H1 (cell line): ENCODE results near the gene PDK1. TPM values are rescaled to one million over a fixed set of nuclear protein-coding genes. Genes with fewer than 3 reads are reported as not detected.

Source experiments
- CTCF ChIA-PET: fragments of 300-600 bp; sonication (Branson Sonifier 250); formaldehyde crosslinking; loops from one replicate; lab custom pipeline; 2021; ENCODE audit not compliant: partially characterized antibody; lab: Charles Lee
- POLR2A ChIA-PET: fragments of 300-600 bp; sonication (Branson Sonifier 250); formaldehyde crosslinking; loops from one replicate; lab custom pipeline; 2021; ENCODE audit warnings: inconsistent platforms; ENCODE audit not compliant: partially characterized antibody; lab: Charles Lee
- DNase-seq, 2 experiments: peaks; one replicate each; pipeline versions ENCODE4 v3.0.0 to v3.0.0-alpha.2; 2010 to 2022; ENCODE audit warnings: low spot score in 2 of 2, low read depth in 1 of 2, mixed read lengths in 1 of 2
- FAIRE-seq: peaks from 2 replicates; lab custom pipeline; 2011; peaks lifted over from hg19 to GRCh38; lab: Jason Lieb, UNC
- H2AFZ ChIP-seq: 2 replicates; pipeline ENCODE4 v1.8.1; 2012; ENCODE audit warnings: low read length, inconsistent platforms
- H2AK5ac ChIP-seq: 2 replicates; pipeline ENCODE4 v1.6.1; 2013; ENCODE audit warnings: low read depth, low read length
- H2BK120ac ChIP-seq: replicated peaks from 2 replicates; pipeline ENCODE3; 2013; ENCODE audit warnings: low read depth, low read length, inconsistent platforms
- H2BK12ac ChIP-seq: 2 replicates; pipeline ENCODE4 v1.6.1; 2013; ENCODE audit warnings: low read depth, low read length
- H2BK15ac ChIP-seq: 2 replicates; pipeline ENCODE4 v1.6.1; 2013; ENCODE audit warnings: low read length
- H2BK20ac ChIP-seq: 2 replicates; pipeline ENCODE4 v1.6.1; 2013; ENCODE audit warnings: low read length
- H2BK5ac ChIP-seq: 2 replicates; pipeline ENCODE4 v1.6.1; 2013; ENCODE audit warnings: low read depth, low read length
- H3K14ac ChIP-seq: 2 replicates; pipeline ENCODE4 v1.6.1; 2013; ENCODE audit warnings: inconsistent platforms; ENCODE audit not compliant: insufficient read length
- H3K18ac ChIP-seq: 2 replicates; pipeline ENCODE4 v1.6.1; 2013; ENCODE audit warnings: low read length; ENCODE audit errors: extremely low read depth
- H3K23ac ChIP-seq: 2 replicates; pipeline ENCODE4 v1.6.1; 2013; ENCODE audit warnings: inconsistent platforms; ENCODE audit not compliant: insufficient read length
- H3K23me2 ChIP-seq: 2 replicates; pipeline ENCODE4 v1.6.1; 2013; ENCODE audit warnings: low read depth, low read length
- H3K27ac ChIP-seq: 2 replicates; pipeline ENCODE4 v1.6.1; 2011; ENCODE audit warnings: low read depth, low read length, inconsistent platforms
- H3K27me3 ChIP-seq, 4 experiments: replicated peaks in 1 of 4; 1 replicate in 1 of 4; 2 replicates in 3 of 4; pipeline versions ENCODE4 v1.6.1 to v1.8.1; 2011 to 2013; ENCODE audit warnings: low read length in 3 of 4, mild to moderate bottlenecking in 3 of 4, inconsistent platforms in 2 of 4, mixed read lengths in 2 of 4, moderate library complexity in 1 of 4; ENCODE audit not compliant: control insufficient read depth in 3 of 4, insufficient read depth in 3 of 4; ENCODE audit errors: extremely low read depth in 1 of 4
- H3K36me3 ChIP-seq, 4 experiments: 2 replicates each; pipeline versions ENCODE4 v1.6.1 to v1.8.1; 2011 to 2013; ENCODE audit warnings: mild to moderate bottlenecking in 4 of 4, low read length in 3 of 4, moderate library complexity in 2 of 4, control low read depth in 1 of 4, inconsistent platforms in 1 of 4; ENCODE audit not compliant: insufficient read depth in 4 of 4, control insufficient read depth in 2 of 4
- H3K4ac ChIP-seq: replicated peaks from 2 replicates; pipeline ENCODE3; 2013; ENCODE audit warnings: low read length, low read depth, mixed read lengths, inconsistent platforms; ENCODE audit not compliant: insufficient read length
- H3K4me1 ChIP-seq, 4 experiments: replicated peaks in 1 of 4; 1 replicate in 1 of 4; 2 replicates in 3 of 4; pipeline versions ENCODE4 v1.6.1 to v1.8.1; 2011 to 2013; ENCODE audit warnings: low read length in 3 of 4, inconsistent platforms in 2 of 4, mixed read lengths in 1 of 4; ENCODE audit not compliant: insufficient read depth in 4 of 4, control insufficient read depth in 3 of 4
- H3K4me2 ChIP-seq, 2 experiments: 2 replicates each; pipeline versions ENCODE4 v1.6.1 to v1.8.1; 2011 to 2013; ENCODE audit warnings: low read depth in 2 of 2, low read length in 2 of 2, control low read depth in 1 of 2, inconsistent platforms in 1 of 2, mild to moderate bottlenecking in 1 of 2; ENCODE audit not compliant: insufficient read depth in 1 of 2
- H3K4me3 ChIP-seq, 4 experiments: fragments of 200-600, 300-600 bp in 1 of 4; sonication (generic), shearing (Covaris generic), sonication (Bioruptor Twin) in 1 of 4; 2 replicates each; pipeline versions ENCODE4 v1.5.1 to v1.8.1; 2011 to 2016; ENCODE audit warnings: low read length in 4 of 4, low read depth in 3 of 4, control low read depth in 2 of 4, inconsistent platforms in 2 of 4, mild to moderate bottlenecking in 2 of 4, mixed read lengths in 1 of 4, moderate library complexity in 1 of 4; ENCODE audit not compliant: insufficient read depth in 2 of 4; ENCODE audit errors: extremely low read depth in 1 of 4
- H3K56ac ChIP-seq: replicated peaks from 2 replicates; pipeline ENCODE3; 2013; ENCODE audit warnings: low read depth, mild to moderate bottlenecking, mixed read lengths, low read length, inconsistent platforms; ENCODE audit not compliant: insufficient read length
- H3K79me1 ChIP-seq: 2 replicates; pipeline ENCODE4 v1.6.1; 2013; ENCODE audit warnings: low read depth, low read length, control low read depth
- H3K79me2 ChIP-seq, 2 experiments: 2 replicates each; pipeline versions ENCODE4 v1.6.1 to v1.8.1; 2012 to 2013; ENCODE audit warnings: low read length in 2 of 2, mild to moderate bottlenecking in 2 of 2, inconsistent platforms in 1 of 2; ENCODE audit not compliant: insufficient read depth in 2 of 2, control insufficient read depth in 1 of 2
- H3K9ac ChIP-seq, 4 experiments: replicated peaks in 1 of 4; 1 replicate in 1 of 4; 2 replicates in 3 of 4; pipeline versions ENCODE4 v1.6.1 to v1.8.1; 2011 to 2013; ENCODE audit warnings: low read depth in 3 of 4, low read length in 3 of 4, control low read depth in 2 of 4, mild to moderate bottlenecking in 2 of 4, moderate library complexity in 2 of 4, inconsistent platforms in 1 of 4; ENCODE audit errors: extremely low read depth in 1 of 4
- H3K9me3 ChIP-seq, 2 experiments: 2 replicates each; pipeline versions ENCODE4 v1.6.1 to v1.8.1; 2012 to 2013; ENCODE audit warnings: mild to moderate bottlenecking in 2 of 2, moderate library complexity in 2 of 2, control low read depth in 1 of 2, inconsistent platforms in 1 of 2, low read depth in 1 of 2, low read length in 1 of 2, mixed read lengths in 1 of 2; ENCODE audit not compliant: insufficient read depth in 2 of 2
- H4K20me1 ChIP-seq, 2 experiments: replicated peaks in 1 of 2; 2 replicates each; pipeline versions ENCODE3 to v1.8.1; 2011 to 2013; ENCODE audit warnings: inconsistent platforms in 2 of 2, low read length in 2 of 2, mild to moderate bottlenecking in 1 of 2; ENCODE audit not compliant: insufficient read depth in 2 of 2, control insufficient read depth in 1 of 2
- H4K5ac ChIP-seq: 2 replicates; pipeline ENCODE4 v1.6.1; 2013; ENCODE audit warnings: low read length, low read depth, mixed read lengths, inconsistent platforms; ENCODE audit not compliant: insufficient read length
- H4K8ac ChIP-seq: 2 replicates; pipeline ENCODE4 v1.8.0; 2013; ENCODE audit warnings: mild to moderate bottlenecking, moderate library complexity, low read length, inconsistent platforms; ENCODE audit not compliant: insufficient read depth; ENCODE audit errors: extremely low read depth
- H4K91ac ChIP-seq: replicated peaks from 2 replicates; pipeline ENCODE3; 2013; ENCODE audit warnings: low read length, mixed read lengths, inconsistent platforms; ENCODE audit not compliant: insufficient read length
- CBX5 ChIP-seq: fragments of 300-800, 300-1000 bp; sonication (generic); IDR thresholded peaks from 2 replicates; pipeline ENCODE4 v1.7.1; 2016; ENCODE audit warnings: antibody characterized with exemption, low read length, low read depth
- CHD1 ChIP-seq: IDR thresholded peaks from 2 replicates; pipeline ENCODE4 v1.6.1; 2012; ENCODE audit warnings: low read depth, low read length, improper control_type of control experiment
- GABPA ChIP-seq: IDR thresholded peaks from 2 replicates; pipeline ENCODE4 v1.6.1; 2011; ENCODE audit warnings: mild to moderate bottlenecking, low read length, moderate library complexity, borderline replicate concordance; ENCODE audit not compliant: insufficient read depth
- GTF2F1 ChIP-seq: IDR thresholded peaks from 2 replicates; pipeline ENCODE4 v1.6.1; 2012; ENCODE audit warnings: low read depth, low read length, improper control_type of control experiment, borderline replicate concordance
- HDAC2 ChIP-seq, 2 experiments: fragments of 300-600 bp in 1 of 2; sonication (generic) in 1 of 2; IDR thresholded peaks; 2 replicates each; pipeline ENCODE4 v1.6.1; 2011 to 2012; ENCODE audit warnings: low read depth in 2 of 2, low read length in 2 of 2, mild to moderate bottlenecking in 2 of 2, moderate library complexity in 2 of 2, borderline replicate concordance in 1 of 2, inconsistent platforms in 1 of 2
- KDM5A ChIP-seq: fragments of 200-600 bp; IDR thresholded peaks from 2 replicates; pipeline ENCODE4 v1.7.1; 2012; ENCODE audit warnings: mild to moderate bottlenecking, low read length, inconsistent platforms, mixed read lengths
- NRF1 ChIP-seq: IDR thresholded peaks from 2 replicates; pipeline ENCODE4 v1.6.1; 2011; ENCODE audit warnings: mild to moderate bottlenecking, low read depth, low read length, improper control_type of control experiment
- SIN3A ChIP-seq, 2 experiments: IDR thresholded peaks in 1 of 2; conservative IDR thresholded peaks in 1 of 2; 2 replicates each; pipeline ENCODE4 v1.6.1; 2011 to 2012; ENCODE audit warnings: low read length in 2 of 2, improper control_type of control experiment in 1 of 2, low read depth in 1 of 2, mild to moderate bottlenecking in 1 of 2
- SIRT6 ChIP-seq: IDR thresholded peaks from one replicate; pipeline ENCODE4 v1.7.1; 2012; ENCODE audit warnings: low read length, inconsistent platforms
- YY1 ChIP-seq: IDR thresholded peaks from 2 replicates; pipeline ENCODE4 v1.6.1; 2011; ENCODE audit warnings: low read depth, mild to moderate bottlenecking, low read length
- ZNF274 ChIP-seq: IDR thresholded peaks from 2 replicates; pipeline ENCODE4 v1.7.0; 2012; ENCODE audit warnings: low read length, borderline replicate concordance; ENCODE audit errors: extremely low read depth
- whole genome bisulfite sequencing, 2 experiments: shearing (Covaris generic) in 1 of 2; methylation state at CpG; one replicate each; pipeline versions ENCODE4 v1.1.6 to v1.1.7; 2013 to 2015; ENCODE audit warnings: low lambda C conversion rate in 2 of 2, mixed read lengths in 2 of 2, inconsistent platforms in 1 of 2, low coverage in 1 of 2, missing lambda C conversion rate in 1 of 2; ENCODE audit not compliant: insufficient replicate concordance in 2 of 2, insufficient coverage in 1 of 2, insufficient read length in 1 of 2; ENCODE audit errors: extremely low coverage in 1 of 2, missing lambda C conversion rate in 1 of 2; 5-methylcytosine and 5-hydroxymethylcytosine counted together
- polyA plus RNA-seq, 7 experiments: library from polyadenylated mRNA; depleted of rRNA in 3 of 7; stranded (reverse) in 5 of 7; unstranded in 2 of 7; fragments of >200 nt in 5 of 7; fragments of 200-250 nt in 2 of 7; gene quantifications; 1 replicate in 5 of 7; 2 replicates in 1 of 7; 4 replicates in 1 of 7; pipeline versions ENCODE4 v1.2.1 to v1.2.3, GENCODE V29; 2011 to 2013; ENCODE audit warnings: missing spikeins in 2 of 7, mixed read lengths in 2 of 7
- total RNA-seq: library from RNA; stranded (reverse); fragmentation: NEBNext Ultra II Directional; extraction: Animal tissue kit (Norgen Biotek cat#: 25700); gene quantifications from 2 replicates; pipeline ENCODE4 v1.2.1, GENCODE V29; 2021
- TF ChIP-seq, protein P1 (sequence below): IDR thresholded peaks from 2 replicates; pipeline ENCODE4 v1.6.1; 2011; ENCODE audit warnings: low read depth, mild to moderate bottlenecking, low read length; ENCODE audit not compliant: insufficient read depth

The PDK1 gene
- total and polyA plus RNA-seq, 2 of the 8 experiments (the other 6 are each of a cell fraction or from before 2014, with no cell fraction given) = 18.2 to 21.9 TPM

DNA sequence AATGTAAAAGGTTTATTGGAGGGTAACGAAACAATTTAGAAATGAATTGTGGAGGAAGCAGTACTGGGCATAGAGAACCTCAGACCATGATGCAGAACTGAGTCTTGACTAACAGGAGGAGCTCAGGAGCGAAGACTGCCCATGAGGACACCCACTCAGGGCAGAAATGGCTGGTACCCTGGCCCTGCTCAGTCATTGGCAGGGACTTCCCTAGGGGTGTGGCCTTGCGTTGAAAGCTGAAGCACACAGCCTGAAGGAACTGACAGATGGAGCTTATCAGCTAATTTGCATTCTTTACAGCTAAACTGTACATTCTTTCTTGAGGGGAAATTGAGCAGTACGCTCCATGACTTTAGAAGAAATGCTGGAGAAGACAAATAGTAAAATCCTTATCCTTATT is 57.1 kb downstream of the PDK1 start:
- Histone ChIP-seq H2BK120ac (no peak overlapping the region), H4K8ac (no peak overlapping the region), H2BK5ac (no peak overlapping the region), H2BK15ac (no peak overlapping the region), H3K79me2 (no peaks in the 10 kb centered on the region), H3K23me2 (no peaks in the 10 kb centered on the region), H3K23ac (no peak overlapping the region), H3K79me1 (no peaks in the 10 kb centered on the region), H3K18ac (no peak overlapping the region), H3K4me1 (no peaks in the 10 kb centered on the region), H2AFZ (no peak overlapping the region), H3K56ac (no peak overlapping the region), H4K5ac (no peak overlapping the region), H2AK5ac (no peak overlapping the region), H4K91ac (no peak overlapping the region), H3K36me3 (no peaks in the 10 kb centered on the region; a peak in 2 of 8 replicates), H2BK12ac (no peak overlapping the region), H3K4me3 (no peak overlapping the region), H3K4ac (no peak overlapping the region), H3K27me3 (no peaks in the 10 kb centered on the region), H4K20me1 (no peaks in the 10 kb centered on the region), H3K9ac (no peak overlapping the region), H3K9me3 (no peaks in the 10 kb centered on the region), H3K4me2 (no peak overlapping the region), H3K14ac (no peak overlapping the region), H3K27ac (no peak overlapping the region), H2BK20ac (no peak overlapping the region)
- ChIA-PET POLR2A (interaction anchor here (0.6 kb wide), 1 partner anchor 150 kb away, joined by 3 read pairs; no protein-coding TSS in a partner anchor), CTCF (interaction anchor here (0.7 to 3.9 kb wide), 13 partner anchors 10 to 405 kb away, joined by 3 to 28 read pairs (median 5); no protein-coding TSS in a partner anchor)
- DNase-seq (no peak), FAIRE-seq (no peak)
- WGBS, 2 experiments = 87% methylated on average over 4 of the region's 4 CpGs; no CpG with 5 or more reads in 1 of the 2 experiments
- no peak for TF ChIP-seq CBX5
- TF ChIP-seq YY1 = no peak
- no peak for TF ChIP-seq ZNF274
- TF ChIP-seq SIN3A (conservative IDR thresholded peaks at IDR 0.05 in 1 of 2, IDR thresholded peaks at IDR 0.05 in 1 of 2; ENCODE audit: low read depth in 1 of 2, low read length in 2 of 2) = no peak
- TF ChIP-seq GTF2F1 = no peak
- TF ChIP-seq CHD1 = no peak
- no peak for TF ChIP-seq SIRT6
- TF ChIP-seq, protein P1, sequence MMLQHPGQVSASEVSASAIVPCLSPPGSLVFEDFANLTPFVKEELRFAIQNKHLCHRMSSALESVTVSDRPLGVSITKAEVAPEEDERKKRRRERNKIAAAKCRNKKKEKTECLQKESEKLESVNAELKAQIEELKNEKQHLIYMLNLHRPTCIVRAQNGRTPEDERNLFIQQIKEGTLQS = no peak
- TF ChIP-seq GABPA = no peak
- no peak for TF ChIP-seq NRF1
- no peak for TF ChIP-seq HDAC2 (IDR thresholded peaks at IDR 0.05; ENCODE audit: borderline replicate concordance in 1 of 2, low read depth in 2 of 2, low read length in 2 of 2)
- no peak for TF ChIP-seq KDM5A
